ENCODE results near the gene HIGD2A.

HIGD2A gene

GRCh38 chr5:176369934-176370711 is 18.4 kb upstream of the HIGD2A start:
- WGBS, 2 donors (ENCODE audit: extremely low coverage in 2 of 2, insufficient read length in 2 of 2, insufficient replicate concordance in 1 of 2): no CpG with 5 or more reads among the region's 8 CpGs
- H2BK15ac ChIP-seq (ENCODE audit: low read length): no peak overlapping the region
- no peak overlapping the region for H3K4me3 ChIP-seq (ENCODE audit: low read length in 2 of 2)
- H3K9me3 ChIP-seq (replicated peaks in 1 of 2; ENCODE audit: control insufficient read depth in 2 of 2, insufficient read depth in 1 of 2, low read depth in 1 of 2, low read length in 2 of 2): no peaks in the 10 kb centered on the region
- H3K18ac ChIP-seq (ENCODE audit: low read length): no peak overlapping the region
- H3K27ac ChIP-seq (replicated peaks; ENCODE audit: low read length): no peak overlapping the region
- H3K4ac ChIP-seq (ENCODE audit: low read length): no peak overlapping the region
- H3K36me3 ChIP-seq (replicated peaks in 1 of 2; ENCODE audit: control insufficient read depth in 2 of 2, insufficient read depth in 2 of 2, low read length in 2 of 2): peaks cover 20 to 71% of the 10 kb centered on the region in 2 donors
- H2AK5ac ChIP-seq (ENCODE audit: low read depth, low read length): no peak overlapping the region
- peaks cover 2 to 5% of the 10 kb centered on the region in 2 donors for H3K4me1 ChIP-seq (ENCODE audit: control insufficient read depth in 2 of 2, insufficient read depth in 1 of 2, low read depth in 1 of 2, low read length in 2 of 2)
- no peak overlapping the region for H2BK120ac ChIP-seq (ENCODE audit: low read depth, low read length)
- H3K14ac ChIP-seq (ENCODE audit: low read length): no peak overlapping the region
- H2BK5ac ChIP-seq (ENCODE audit: low read length): no peak overlapping the region
- no peak overlapping the region for H3K9ac ChIP-seq (ENCODE audit: low read depth, low read length, poor library complexity)
- H2AFZ ChIP-seq (ENCODE audit: low read length): no peak overlapping the region
- no peak overlapping the region for H2BK12ac ChIP-seq (ENCODE audit: low read length)
- no peak overlapping the region for H3K4me2 ChIP-seq (ENCODE audit: insufficient read depth, low read length, poor library complexity, severe bottlenecking)
- H4K91ac ChIP-seq (ENCODE audit: low read depth, low read length, poor library complexity): no peak overlapping the region
- no peaks in the 10 kb centered on the region for H3K79me1 ChIP-seq (ENCODE audit: low read depth, low read length)
- no peak overlapping the region for H4K8ac ChIP-seq (ENCODE audit: low read depth, low read length)
- H3K23ac ChIP-seq (ENCODE audit: low read depth, low read length, poor library complexity): no peak overlapping the region
- H3K27me3 ChIP-seq (ENCODE audit: control insufficient read depth in 3 of 3, insufficient read depth in 3 of 3, low read depth in 1 of 3, low read length in 3 of 3): peaks cover 0 to 6% (median 0%) of the 10 kb centered on the region in 3 experiments
- DNase-seq (ENCODE audit: low spot score): no peak

- Histone ChIP-seq H3K4me3 (ENCODE audit: low read length in 2 of 2) (no peak overlapping the region), H2AFZ (ENCODE audit: low read length) (no peak overlapping the region), H2AK5ac (ENCODE audit: low read depth, low read length) (no peak overlapping the region), H3K18ac (ENCODE audit: low read length) (no peak overlapping the region), H3K9ac (ENCODE audit: low read depth, low read length, poor library complexity) (peak overlapping the region; percentile 14), H3K4ac (ENCODE audit: low read length) (no peak overlapping the region), H4K8ac (ENCODE audit: low read depth, low read length) (no peak overlapping the region), H2BK12ac (ENCODE audit: low read length) (no peak overlapping the region), H3K4me1 (ENCODE audit: control insufficient read depth in 2 of 2, insufficient read depth in 1 of 2, low read depth in 1 of 2, low read length in 2 of 2) (no peaks in the 10 kb centered on the region), H3K36me3 (replicated peaks in 1 of 2; ENCODE audit: control insufficient read depth in 2 of 2, insufficient read depth in 2 of 2, low read length in 2 of 2) (peaks cover 20 to 72% of the 10 kb centered on the region in 2 donors), H3K14ac (ENCODE audit: low read length) (no peak overlapping the region), H3K27ac (replicated peaks; ENCODE audit: low read length) (no peak overlapping the region), H3K4me2 (ENCODE audit: insufficient read depth, low read length, poor library complexity, severe bottlenecking) (no peak overlapping the region), H2BK120ac (ENCODE audit: low read depth, low read length) (no peak overlapping the region), H2BK15ac (ENCODE audit: low read length) (no peak overlapping the region), H3K23ac (ENCODE audit: low read depth, low read length, poor library complexity) (peak overlapping the region; percentile 46), H3K79me1 (ENCODE audit: low read depth, low read length) (no peaks in the 10 kb centered on the region), H3K9me3 (replicated peaks in 1 of 2; ENCODE audit: control insufficient read depth in 2 of 2, insufficient read depth in 1 of 2, low read depth in 1 of 2, low read length in 2 of 2) (no peaks in the 10 kb centered on the region), H4K91ac (ENCODE audit: low read depth, low read length, poor library complexity) (no peak overlapping the region), H3K27me3 (ENCODE audit: control insufficient read depth in 3 of 3, insufficient read depth in 3 of 3, low read depth in 1 of 3, low read length in 3 of 3) (no peaks in the 10 kb centered on the region), H2BK5ac (ENCODE audit: low read length) (no peak overlapping the region)
- no peak for DNase-seq (ENCODE audit: low spot score)
- WGBS, 2 donors (ENCODE audit: extremely low coverage in 2 of 2, insufficient read length in 2 of 2, insufficient replicate concordance in 1 of 2): no CpG with 5 or more reads among the region's 13 CpGs
These were observed 16.7 kb upstream of the HIGD2A start for GRCh38 chr5:176371621-176372539.

- no peak overlapping the region for H3K4me3 ChIP-seq (ENCODE audit: low read length in 2 of 2)
- H3K36me3 ChIP-seq (replicated peaks in 1 of 2; ENCODE audit: control insufficient read depth in 2 of 2, insufficient read depth in 2 of 2, low read length in 2 of 2): peaks cover 11 to 70% of the 10 kb centered on the region in 2 donors
- no peak overlapping the region for H4K8ac ChIP-seq (ENCODE audit: low read depth, low read length)
- H2BK120ac ChIP-seq (ENCODE audit: low read depth, low read length): no peak overlapping the region
- no peak overlapping the region for H3K18ac ChIP-seq (ENCODE audit: low read length)
- no peak overlapping the region for H3K9ac ChIP-seq (ENCODE audit: low read depth, low read length, poor library complexity)
- no peak overlapping the region for H2AFZ ChIP-seq (ENCODE audit: low read length)
- no peak for DNase-seq (ENCODE audit: low spot score)
- no peak overlapping the region for H2BK12ac ChIP-seq (ENCODE audit: low read length)
- H3K9me3 ChIP-seq (replicated peaks in 1 of 2; ENCODE audit: control insufficient read depth in 2 of 2, insufficient read depth in 1 of 2, low read depth in 1 of 2, low read length in 2 of 2): no peaks in the 10 kb centered on the region
- H4K91ac ChIP-seq (ENCODE audit: low read depth, low read length, poor library complexity): no peak overlapping the region
- no peak overlapping the region for H2AK5ac ChIP-seq (ENCODE audit: low read depth, low read length)
- H3K27ac ChIP-seq (replicated peaks; ENCODE audit: low read length): no peak overlapping the region
- no peak overlapping the region for H3K23ac ChIP-seq (ENCODE audit: low read depth, low read length, poor library complexity)
- no CpG with 5 or more reads among the region's 7 CpGs for WGBS, 2 donors (ENCODE audit: extremely low coverage in 2 of 2, insufficient read length in 2 of 2, insufficient replicate concordance in 1 of 2)
- no peak overlapping the region for H3K4me2 ChIP-seq (ENCODE audit: insufficient read depth, low read length, poor library complexity, severe bottlenecking)
- no peak overlapping the region for H2BK5ac ChIP-seq (ENCODE audit: low read length)
- no peak overlapping the region for H3K4ac ChIP-seq (ENCODE audit: low read length)
- H3K4me1 ChIP-seq (ENCODE audit: control insufficient read depth in 2 of 2, insufficient read depth in 1 of 2, low read depth in 1 of 2, low read length in 2 of 2): no peaks in the 10 kb centered on the region
- H2BK15ac ChIP-seq (ENCODE audit: low read length): no peak overlapping the region
- no peaks in the 10 kb centered on the region for H3K79me1 ChIP-seq (ENCODE audit: low read depth, low read length)
- H3K27me3 ChIP-seq (ENCODE audit: control insufficient read depth in 3 of 3, insufficient read depth in 3 of 3, low read depth in 1 of 3, low read length in 3 of 3): no peaks in the 10 kb centered on the region
- H3K14ac ChIP-seq (ENCODE audit: low read length): no peak overlapping the region
These were observed 15.3 kb upstream of the HIGD2A start for GRCh38 chr5:176373100-176373818.

All from neuronal stem cell (in vitro differentiated cells).